ENCODE results near the gene LRRC8E.

DNA sequence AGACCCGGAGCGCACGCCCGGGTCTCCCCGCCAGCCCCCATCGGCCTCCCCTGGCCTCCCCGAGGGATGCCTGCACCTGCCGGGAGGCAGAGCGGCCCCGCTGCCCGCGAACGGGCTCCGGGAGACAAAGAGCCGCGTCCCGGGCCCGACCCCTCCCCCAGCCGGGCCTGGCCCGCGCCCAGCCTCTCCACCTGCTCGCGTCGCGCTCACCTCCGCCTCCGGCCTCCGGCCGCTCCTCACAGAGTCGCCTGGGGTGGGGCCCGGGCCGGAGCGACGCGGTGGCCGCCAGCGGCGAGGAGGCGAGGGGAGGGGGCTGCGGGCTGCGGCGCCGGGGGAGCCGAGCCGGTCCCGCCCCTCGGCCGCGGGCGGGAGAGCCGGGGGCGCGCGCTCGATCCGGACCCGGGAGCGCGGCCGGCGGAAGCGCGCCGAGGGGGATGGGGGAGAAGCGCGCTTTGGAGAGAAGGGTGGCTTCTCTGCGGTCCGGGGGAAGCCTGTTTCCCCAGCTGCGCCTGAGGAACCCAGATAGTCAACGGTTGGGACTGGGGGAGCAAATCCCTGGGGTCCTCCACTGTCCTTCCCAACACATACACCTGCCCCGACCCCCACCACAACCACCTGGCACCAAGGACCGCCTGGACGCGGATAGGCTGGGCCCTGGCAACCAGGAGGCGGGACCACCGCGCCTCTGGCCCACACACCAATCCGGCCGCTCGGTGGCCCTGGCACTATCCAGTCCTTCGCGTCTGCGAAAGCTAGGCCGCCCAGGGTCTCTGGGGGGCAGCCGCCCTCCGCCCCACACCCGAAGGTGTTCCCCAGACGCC is 14.0 kb upstream of the LRRC8E start, which contains the start of gene PRR36:
- TF ChIP-seq EP300 (IDR thresholded peaks at IDR 0.05): no peak
- TF ChIP-seq, protein P1, sequence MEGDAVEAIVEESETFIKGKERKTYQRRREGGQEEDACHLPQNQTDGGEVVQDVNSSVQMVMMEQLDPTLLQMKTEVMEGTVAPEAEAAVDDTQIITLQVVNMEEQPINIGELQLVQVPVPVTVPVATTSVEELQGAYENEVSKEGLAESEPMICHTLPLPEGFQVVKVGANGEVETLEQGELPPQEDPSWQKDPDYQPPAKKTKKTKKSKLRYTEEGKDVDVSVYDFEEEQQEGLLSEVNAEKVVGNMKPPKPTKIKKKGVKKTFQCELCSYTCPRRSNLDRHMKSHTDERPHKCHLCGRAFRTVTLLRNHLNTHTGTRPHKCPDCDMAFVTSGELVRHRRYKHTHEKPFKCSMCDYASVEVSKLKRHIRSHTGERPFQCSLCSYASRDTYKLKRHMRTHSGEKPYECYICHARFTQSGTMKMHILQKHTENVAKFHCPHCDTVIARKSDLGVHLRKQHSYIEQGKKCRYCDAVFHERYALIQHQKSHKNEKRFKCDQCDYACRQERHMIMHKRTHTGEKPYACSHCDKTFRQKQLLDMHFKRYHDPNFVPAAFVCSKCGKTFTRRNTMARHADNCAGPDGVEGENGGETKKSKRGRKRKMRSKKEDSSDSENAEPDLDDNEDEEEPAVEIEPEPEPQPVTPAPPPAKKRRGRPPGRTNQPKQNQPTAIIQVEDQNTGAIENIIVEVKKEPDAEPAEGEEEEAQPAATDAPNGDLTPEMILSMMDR (IDR thresholded peaks at IDR 0.05): no peak

Measured in gastroesophageal sphincter (tissue), 3 donors.